Breast epithelium (tissue), 4 donors: ENCODE measurements around the gene PCDHGB4. TPM values are rescaled to one million over a fixed set of nuclear protein-coding genes. Genes with fewer than 3 reads are reported as not detected.
A peak's percentile ranks its signal among the peaks of the same experiment; 100 is the strongest.
"Not testable (repeated sequence)": the region's sequence is repeated elsewhere in the genome, so short reads cannot be mapped to it uniquely, and the experiment has no call there.

ENCODE experiments used
- DNase-seq, 2 donors: peaks; one replicate each; pipeline ENCODE4 v3.0.0-alpha.2; 2019; ENCODE audit warnings: low spot score in 2 of 2
- H3K27ac ChIP-seq, 2 donors: fragments of 200-600 bp; sonication (generic) in 1 of 2; one replicate each; pipeline ENCODE4 v1.5.1; 2016 to 2019; ENCODE audit warnings: mild to moderate bottlenecking in 1 of 2
- H3K27me3 ChIP-seq, 2 donors: fragments of 200-600 bp; sonication (generic) in 1 of 2; one replicate each; pipeline versions ENCODE4 v1.5.1 to v1.6.0; 2017 to 2019; ENCODE audit warnings: control low read depth in 1 of 2, mild to moderate bottlenecking in 1 of 2
- H3K36me3 ChIP-seq: fragments of 200-600 bp; one replicate; pipeline ENCODE4 v1.5.1; 2019
- H3K4me1 ChIP-seq, 2 donors: fragments of 200-600 bp; sonication (generic); one replicate each; pipeline ENCODE4 v1.5.1; 2016 to 2019; ENCODE audit warnings: control low read depth in 1 of 2
- H3K4me3 ChIP-seq, 3 donors: fragments of 200-600 bp; sonication (generic); 1 replicate in 2 of 3; 2 replicates in 1 of 3; pipeline ENCODE4 v1.5.1; 2016 to 2019; ENCODE audit warnings: mild to moderate bottlenecking in 3 of 3, moderate library complexity in 2 of 3
- H3K9me3 ChIP-seq, 2 donors: fragments of 200-600 bp; sonication (generic) in 1 of 2; one replicate each; pipeline ENCODE4 v1.5.1; 2016 to 2019; ENCODE audit warnings: control low read depth in 1 of 2
- CTCF ChIP-seq, 3 donors: fragments of 450-650 bp; IDR thresholded peaks; one replicate each; pipeline ENCODE4 v1.5.1; 2016 to 2017; ENCODE audit warnings: antibody characterized with exemption in 3 of 3, mild to moderate bottlenecking in 3 of 3, moderate library complexity in 3 of 3
- POLR2A ChIP-seq: fragments of 450-650 bp; IDR thresholded peaks from one replicate; pipeline ENCODE4 v1.6.1; 2016; ENCODE audit warnings: antibody characterized with exemption, mild to moderate bottlenecking, moderate library complexity
- POLR2AphosphoS5 ChIP-seq, 3 donors: sonication (generic); formaldehyde crosslinking; IDR thresholded peaks; one replicate each; pipeline ENCODE4 v1.6.1; 2017; ENCODE audit warnings: antibody characterized with exemption in 3 of 3
- intact Hi-C: fragments of 100-400 bp; cut with DNase I; formaldehyde crosslinking; loops from one replicate; pipeline ENCODE4 v1.15.1; 2023; ENCODE audit warnings: low total_unique reads
- total RNA-seq, 3 donors: library from RNA; depleted of rRNA; stranded (reverse); fragments of >200 nt; gene quantifications; one replicate each; pipeline ENCODE4 v1.1.0, GENCODE V29; 2016

Gene PCDHGB4
- total RNA-seq, 3 donors from 2014 or later = 5.3 to 10.5 (median 8.9) TPM

- Histone ChIP-seq H3K27ac (no peak within 1 kb of the TSS), H3K4me3 (peak within 1 kb of the TSS; percentile 26 to 48 (median 36)), H3K36me3 (no peaks in the 10 kb centered on the region), H3K9me3 (peaks cover 88 to 99% of the 10 kb centered on the region in 2 donors), H3K27me3 (no peaks in the 10 kb centered on the region), H3K4me1 (no peaks in the 10 kb centered on the region)
- DNase-seq = no peak
- TF ChIP-seq POLR2AphosphoS5 (IDR thresholded peaks at IDR 0.05) (no peak), POLR2A (no peak), CTCF (IDR thresholded peaks at IDR 0.05) (no peak)
- intact Hi-C loops = no loop called here
Measured at GRCh38 chr5:141430332-141431113, 43.0 kb downstream of the PCDHGB4 start, which contains the start of gene PCDHGA12. TSS of gene PCDHGA12 (plus strand) at chr5:141430507. CDS start at chr5:141430760, 253 bp downstream.

GRCh38 chr5:141431286-141431685 is 43.8 kb downstream of the PCDHGB4 start:
- Histone ChIP-seq H3K27ac (no peak overlapping the region), H3K4me3 (peak overlapping the region; percentile 26 to 48 (median 36)), H3K4me1 (no peaks in the 10 kb centered on the region), H3K9me3 (peaks cover 86 to 99% of the 10 kb centered on the region in 2 donors), H3K27me3 (no peaks in the 10 kb centered on the region), H3K36me3 (no peaks in the 10 kb centered on the region)
- intact Hi-C loops = no loop called here
- DNase-seq = no peak
- TF ChIP-seq POLR2A (no peak), POLR2AphosphoS5 (IDR thresholded peaks at IDR 0.05) (no peak), CTCF (IDR thresholded peaks at IDR 0.05) (no peak)

- H3K9me3 ChIP-seq = peaks cover 86 to 99% of the 10 kb centered on the region in 2 donors
- H3K27me3 ChIP-seq, H3K27ac ChIP-seq, intact Hi-C loops, DNase-seq, H3K4me1 ChIP-seq, H3K36me3 ChIP-seq: not testable (repeated sequence)
- peak overlapping the region in 1 of 3 donors; percentile 48 for H3K4me3 ChIP-seq
Measured at GRCh38 chr5:141432308-141432707, 44.8 kb downstream of the PCDHGB4 start.

GRCh38 chr5:141432726-141433125 is 45.2 kb downstream of the PCDHGB4 start:
- H3K36me3 ChIP-seq, intact Hi-C loops, DNase-seq, H3K27me3 ChIP-seq, H3K27ac ChIP-seq, H3K4me1 ChIP-seq: not testable (repeated sequence)
- Histone ChIP-seq H3K9me3 (peaks cover 86 to 99% of the 10 kb centered on the region in 2 donors), H3K4me3 (peak overlapping the region in 1 of 3 donors; percentile 27)

- no peak for DNase-seq
- TF ChIP-seq POLR2A = no peak
- no peak for TF ChIP-seq POLR2AphosphoS5 (IDR thresholded peaks at IDR 0.05)
- TF ChIP-seq CTCF (IDR thresholded peaks at IDR 0.05) = no peak
- Histone ChIP-seq H3K9me3 (peaks cover 84 to 99% of the 10 kb centered on the region in 2 donors), H3K27ac (no peak overlapping the region), H3K4me3 (no peak overlapping the region), H3K36me3 (no peaks in the 10 kb centered on the region), H3K4me1 (no peaks in the 10 kb centered on the region), H3K27me3 (no peaks in the 10 kb centered on the region)
- intact Hi-C loops = no loop called here
Measured at GRCh38 chr5:141434006-141434405, 46.5 kb downstream of the PCDHGB4 start.

- peaks cover 90 to 100% of the 10 kb centered on the region in 2 donors for H3K9me3 ChIP-seq
- no peaks in the 10 kb centered on the region for H3K27me3 ChIP-seq
- no peak for DNase-seq
- no peaks in the 10 kb centered on the region for H3K4me1 ChIP-seq
- H3K27ac ChIP-seq = no peak overlapping the region
- no peaks in the 10 kb centered on the region for H3K36me3 ChIP-seq
- TF ChIP-seq CTCF (IDR thresholded peaks at IDR 0.05) = no peak
- no peak for TF ChIP-seq POLR2AphosphoS5 (IDR thresholded peaks at IDR 0.05)
- H3K4me3 ChIP-seq = no peak overlapping the region
- intact Hi-C loops = no loop called here
Measured at GRCh38 chr5:141437221-141437620, 49.7 kb downstream of the PCDHGB4 start.
